Kidney (tissue), 14 donors: Measurements from ENCODE around the gene ABCA12. TPM values are rescaled to one million over a fixed set of nuclear protein-coding genes. Genes with fewer than 3 reads are reported as not detected.

Experiments
- DNase-seq, 5 donors: peaks; one replicate each; pipeline ENCODE4 v3.0.0-alpha.2; 2013 to 2020
- FAIRE-seq: peaks from 2 replicates; lab custom pipeline; 2012; peaks lifted over from hg19 to GRCh38; lab: Jason Lieb, UNC
- H3K27ac ChIP-seq, 2 donors: one replicate each; pipeline ENCODE4 v1.7.0; 2013; ENCODE audit warnings: low read depth in 2 of 2, low read length in 2 of 2, inconsistent platforms in 1 of 2
- H3K27me3 ChIP-seq: one replicate; pipeline ENCODE4 v1.7.1; 2013; ENCODE audit warnings: low read length, inconsistent platforms; ENCODE audit not compliant: control insufficient read depth, insufficient read depth
- H3K36me3 ChIP-seq, 3 donors: one replicate each; pipeline versions ENCODE4 v1.7.0 to v1.7.1; 2013; ENCODE audit warnings: low read length in 3 of 3, control low read depth in 1 of 3, inconsistent platforms in 1 of 3; ENCODE audit not compliant: insufficient read depth in 3 of 3, control insufficient read depth in 2 of 3
- H3K4me1 ChIP-seq, 3 donors: one replicate each; pipeline versions ENCODE4 v1.7.0 to v1.7.1; 2013; ENCODE audit warnings: low read length in 3 of 3, inconsistent platforms in 1 of 3, low read depth in 1 of 3; ENCODE audit not compliant: control insufficient read depth in 2 of 3, insufficient read depth in 2 of 3
- H3K4me3 ChIP-seq, 3 donors: one replicate each; pipeline versions ENCODE4 v1.7.0 to v1.8.1; 2013; ENCODE audit warnings: low read length in 3 of 3, control low read depth in 1 of 3, inconsistent platforms in 1 of 3
- H3K9ac ChIP-seq, 3 donors: one replicate each; pipeline versions ENCODE4 v1.7.0 to v1.7.1; 2013; ENCODE audit warnings: low read length in 3 of 3, control low read depth in 1 of 3, inconsistent platforms in 1 of 3
- H3K9me3 ChIP-seq, 3 donors: one replicate each; pipeline versions ENCODE4 v1.7.0 to v1.7.1; 2013; ENCODE audit warnings: low read length in 3 of 3, control low read depth in 1 of 3, inconsistent platforms in 1 of 3; ENCODE audit not compliant: control insufficient read depth in 2 of 3, insufficient read depth in 1 of 3
- CTCF ChIP-seq: IDR thresholded peaks from 3 replicates; pipeline ENCODE4 v1.5.1; 2012; ENCODE audit warnings: mild to moderate bottlenecking, moderate library complexity, borderline replicate concordance; ENCODE audit not compliant: insufficient read depth; ENCODE audit errors: extremely low read depth
- intact Hi-C: fragments of 100-400 bp; cut with DNase I; formaldehyde crosslinking; loops from one replicate; pipeline ENCODE4 v1.11.1; 2022
- polyA plus RNA-seq: library from polyadenylated mRNA; stranded (reverse); fragments of 350-450 nt; fragmentation: Illumina TruSeq; extraction: RNeasy Lipid Tissue Mini Kit (QIAGEN cat#74804); gene quantifications from one replicate; pipeline ENCODE4 v1.2.3, GENCODE V29; 2014; ENCODE audit warnings: low read depth, low replicate concordance; ENCODE audit not compliant: insufficient read depth
- total RNA-seq: library from RNA; stranded (reverse); fragmentation: NEBNext Ultra II Directional; extraction: Animal tissue kit (Norgen Biotek cat#: 25700); gene quantifications from one replicate; pipeline ENCODE4 v1.2.1, GENCODE V29; 2021
- donor health status: control.
- donor health status: control.
- donor health status: control.
- donor health status: control.
- donor health status: control.
- donor health status: DM: yes; HTN: yes; CAD: no.
- donor health status: Normal renal cell carcinoma (clear cell type).

ABCA12 gene
- total and polyA plus RNA-seq, 2 donors from 2014 or later = 0.37 to 3.0 TPM

GRCh38 chr2:215149486-215149885, 11.1 kb upstream of the ABCA12 start:
- no peaks in the 10 kb centered on the region for H3K9me3 ChIP-seq
- no peaks in the 10 kb centered on the region for H3K4me1 ChIP-seq
- no peak overlapping the region for H3K9ac ChIP-seq
- no peak for TF ChIP-seq CTCF
- no peak for FAIRE-seq
- intact Hi-C loops = no loop called here
- H3K36me3 ChIP-seq = no peaks in the 10 kb centered on the region
- no peak for DNase-seq
- H3K4me3 ChIP-seq = no peak overlapping the region
- no peaks in the 10 kb centered on the region for H3K27me3 ChIP-seq
- H3K27ac ChIP-seq = no peak overlapping the region

- no peak overlapping the region for H3K27ac ChIP-seq
- DNase-seq (no peak), FAIRE-seq (no peak)
- H3K9ac ChIP-seq = no peak overlapping the region
- no peaks in the 10 kb centered on the region for H3K27me3 ChIP-seq
- no peaks in the 10 kb centered on the region for H3K36me3 ChIP-seq
- H3K9me3 ChIP-seq = no peaks in the 10 kb centered on the region
- TF ChIP-seq CTCF = no peak
- no peak overlapping the region for H3K4me3 ChIP-seq
- intact Hi-C loops = no loop called here
- H3K4me1 ChIP-seq = no peaks in the 10 kb centered on the region
Measured at GRCh38 chr2:215149060-215149459, 10.6 kb upstream of the ABCA12 start.

- no peaks in the 10 kb centered on the region for H3K36me3 ChIP-seq
- no peak for FAIRE-seq
- H3K9ac ChIP-seq = no peak overlapping the region
- no peak for DNase-seq
- intact Hi-C loops = no loop called here
- H3K4me1 ChIP-seq = no peaks in the 10 kb centered on the region
- no peak for TF ChIP-seq CTCF
- no peaks in the 10 kb centered on the region for H3K27me3 ChIP-seq
- no peaks in the 10 kb centered on the region for H3K9me3 ChIP-seq
- no peak overlapping the region for H3K4me3 ChIP-seq
- H3K27ac ChIP-seq = no peak overlapping the region
Measured at GRCh38 chr2:215145611-215146010, 7.2 kb upstream of the ABCA12 start.
